ENCODE results near the gene ACOT11.

- TF ChIP-seq POLR2AphosphoS5 (IDR thresholded peaks at IDR 0.05; ENCODE audit: low read depth, low read length) (no peak), JUN (CRISPR knock-in tag; IDR thresholded peaks at IDR 0.05) (no peak), ZNF589 (CRISPR knock-in tag; conservative IDR thresholded peaks at IDR 0.05) (no peak), RBFOX2 (IDR thresholded peaks at IDR 0.05; ENCODE audit: low read depth, low read length) (no peak), ZNF180 (CRISPR knock-in tag; IDR thresholded peaks at IDR 0.05; ENCODE audit: borderline replicate concordance, low read depth) (no peak), JUND (CRISPR knock-in tag; IDR thresholded peaks at IDR 0.05) (no peak), NFE2L1 (CRISPR knock-in tag; IDR thresholded peaks at IDR 0.05; ENCODE audit: borderline replicate concordance) (no peak), PAX8 (CRISPR knock-in tag; IDR thresholded peaks at IDR 0.05; ENCODE audit: borderline replicate concordance) (no peak), ZNF75D (CRISPR knock-in tag; IDR thresholded peaks at IDR 0.05; ENCODE audit: borderline replicate concordance) (no peak), ZBTB40 (IDR thresholded peaks at IDR 0.05) (no peak), ZBTB40 (CRISPR knock-in tag; IDR thresholded peaks at IDR 0.05) (no peak), DPF2 (CRISPR knock-in tag; IDR thresholded peaks at IDR 0.05; ENCODE audit: borderline replicate concordance, low read depth) (no peak), MNT (IDR thresholded peaks at IDR 0.05) (no peak), POLR2A (IDR thresholded peaks at IDR 0.05; ENCODE audit: insufficient read depth in 1 of 2, low read depth in 2 of 2, low read length in 2 of 2) (no peak), RARA (CRISPR knock-in tag; IDR thresholded peaks at IDR 0.05) (no peak)
These were observed 7.3 kb upstream of the ACOT11 start for GRCh38 chr1:54540582-54541295.

Measured in HepG2 (cell line).